IPS-15b (cell line): ENCODE data around the gene ZNF653.
"Not testable (repeated sequence)": the region's sequence is repeated elsewhere in the genome, so short reads cannot be mapped to it uniquely, and the experiment has no call there.

ENCODE experiments used
- H3K27me3 ChIP-seq: one replicate; pipeline ENCODE4 v1.6.1; 2013; ENCODE audit warnings: low read length; ENCODE audit not compliant: control insufficient read depth, insufficient read depth
- H3K36me3 ChIP-seq: one replicate; pipeline ENCODE4 v1.6.1; 2013; ENCODE audit warnings: low read length; ENCODE audit not compliant: control insufficient read depth, insufficient read depth
- H3K4me1 ChIP-seq: one replicate; pipeline ENCODE4 v1.6.1; 2013; ENCODE audit warnings: mild to moderate bottlenecking, low read length; ENCODE audit not compliant: control insufficient read depth, insufficient read depth
- H3K4me3 ChIP-seq: one replicate; pipeline ENCODE4 v1.5.1; 2013; ENCODE audit warnings: low read depth, low read length
- H3K9ac ChIP-seq: one replicate; pipeline ENCODE4 v1.6.1; 2013; ENCODE audit warnings: low read depth, mild to moderate bottlenecking, low read length
- H3K9me3 ChIP-seq: one replicate; pipeline ENCODE4 v1.6.1; 2013; ENCODE audit warnings: mild to moderate bottlenecking, low read length; ENCODE audit not compliant: control insufficient read depth, insufficient read depth

ZNF653 gene

DNA sequence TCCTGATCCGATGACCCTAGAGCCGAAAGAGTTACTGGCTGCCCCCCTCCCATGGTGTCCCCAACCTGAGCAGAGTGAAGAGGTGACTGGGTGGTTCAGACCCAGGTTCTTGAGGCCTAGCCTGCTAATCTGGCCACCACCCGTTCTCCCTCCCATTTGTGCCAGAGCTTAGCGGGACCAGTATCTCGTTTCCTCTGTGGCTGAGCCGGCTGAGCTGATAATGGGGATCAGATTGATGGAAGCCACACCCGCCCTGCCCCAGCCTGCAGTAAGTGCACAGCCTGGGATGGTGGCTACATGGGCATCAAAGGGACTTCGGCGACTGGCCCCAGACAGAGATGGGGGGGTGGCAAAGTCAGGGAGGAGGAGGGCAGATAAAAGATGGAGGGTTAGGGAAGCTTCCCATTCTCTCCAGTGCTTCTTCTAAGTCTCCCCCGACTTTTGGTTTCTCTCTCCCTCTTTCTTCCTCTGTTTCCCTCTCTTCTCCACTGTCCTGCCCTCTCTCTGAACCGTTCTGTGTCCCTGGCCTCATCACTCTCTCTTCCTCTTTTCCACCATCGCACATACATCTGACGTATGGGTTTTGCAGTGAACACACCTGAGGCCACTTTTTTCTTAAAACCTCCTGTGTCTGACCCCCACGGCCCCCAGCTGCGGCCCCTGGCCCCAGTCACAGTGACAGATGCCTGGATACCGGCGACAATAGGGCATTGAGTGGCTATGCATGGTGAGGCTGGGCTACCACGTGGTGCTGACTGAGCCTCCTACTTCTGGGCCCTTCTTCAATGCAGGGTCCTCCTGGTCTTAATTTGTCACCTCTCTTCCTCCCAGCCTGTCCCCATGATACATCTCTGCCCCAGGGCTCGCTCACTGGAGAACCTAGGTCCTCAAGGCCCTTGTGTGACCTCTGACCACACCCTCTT, 27.2 kb downstream of the ZNF653 start:
- Histone ChIP-seq H3K27me3 (peaks cover 24% of the 10 kb centered on the region), H3K9ac (no peak overlapping the region), H3K4me3 (peak overlapping the region; percentile 52)

DNA sequence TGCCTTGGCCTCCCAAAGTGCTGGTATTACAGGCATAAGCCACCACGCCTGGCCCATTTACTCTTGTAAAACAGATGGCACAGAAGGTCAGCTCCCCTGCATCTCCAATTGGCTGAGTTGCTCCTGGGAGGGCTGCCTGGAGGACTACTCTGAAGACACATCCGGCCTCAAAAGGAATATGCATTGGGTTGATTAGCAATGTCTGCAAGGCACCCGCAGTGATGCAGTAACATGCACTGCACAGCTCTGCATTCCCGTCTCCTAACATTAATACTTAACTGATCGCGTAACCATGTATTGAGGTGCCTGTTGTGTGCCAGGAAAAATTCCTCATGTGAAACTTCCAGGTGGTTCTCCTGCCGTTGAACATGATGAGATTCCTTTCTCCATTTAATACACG, 29.8 kb downstream of the ZNF653 start:
- Histone ChIP-seq H3K27me3 (peaks cover 9% of the 10 kb centered on the region), H3K36me3 (no peaks in the 10 kb centered on the region), H3K4me3 (no peak overlapping the region), H3K9me3 (no peaks in the 10 kb centered on the region), H3K9ac (no peak overlapping the region), H3K4me1 (no peaks in the 10 kb centered on the region)

More for the DNA sequence above, 27.2 kb downstream of the ZNF653 start:
- Histone ChIP-seq H3K4me1 (no peaks in the 10 kb centered on the region), H3K9me3 (no peaks in the 10 kb centered on the region), H3K36me3 (no peaks in the 10 kb centered on the region)

DNA sequence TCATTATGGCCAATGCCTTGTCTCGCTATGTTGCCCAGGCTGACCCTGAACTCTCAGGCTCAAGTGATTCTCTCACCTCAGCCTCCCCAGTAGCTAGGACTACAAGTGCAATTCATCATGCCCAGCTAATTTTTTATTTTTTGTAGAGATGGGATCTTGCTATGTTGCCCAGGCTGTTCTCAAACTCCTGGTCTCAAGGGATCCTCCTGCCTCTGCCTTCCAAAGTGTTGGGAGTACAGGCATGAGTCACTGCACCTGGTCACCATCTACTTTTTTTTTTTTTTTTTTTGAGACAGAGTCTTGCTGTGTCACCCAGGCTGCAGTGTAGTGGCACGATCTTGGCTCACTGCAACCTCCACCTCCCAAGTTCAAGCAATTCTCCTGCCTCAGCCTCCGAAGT, 30.3 kb downstream of the ZNF653 start:
- H3K9me3 ChIP-seq, H3K27me3 ChIP-seq, H3K4me1 ChIP-seq, H3K9ac ChIP-seq, H3K36me3 ChIP-seq, H3K4me3 ChIP-seq: not testable (repeated sequence)

DNA sequence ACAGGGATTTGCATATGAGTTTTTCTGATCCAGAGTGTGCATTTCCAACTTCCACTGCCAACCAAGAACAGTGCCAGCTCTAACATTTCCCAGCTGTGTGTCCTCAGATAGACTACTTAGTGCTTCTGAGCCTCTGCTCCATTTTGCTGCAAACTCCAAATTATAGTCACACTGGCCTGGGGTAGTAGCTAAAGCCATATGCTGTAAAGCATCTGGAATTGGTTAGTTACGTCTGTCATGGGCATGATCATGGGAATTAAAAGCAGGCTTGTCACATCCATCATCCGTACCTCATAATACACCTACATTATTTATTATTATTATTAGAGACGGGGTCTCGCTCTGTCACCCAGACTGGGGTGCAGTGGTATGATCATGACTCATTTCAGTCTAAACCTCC, 31.9 kb downstream of the ZNF653 start:
- Histone ChIP-seq H3K9ac (no peak overlapping the region), H3K4me1 (no peaks in the 10 kb centered on the region), H3K36me3 (no peaks in the 10 kb centered on the region), H3K4me3 (no peak overlapping the region), H3K27me3 (peaks cover 3% of the 10 kb centered on the region), H3K9me3 (no peaks in the 10 kb centered on the region)

DNA sequence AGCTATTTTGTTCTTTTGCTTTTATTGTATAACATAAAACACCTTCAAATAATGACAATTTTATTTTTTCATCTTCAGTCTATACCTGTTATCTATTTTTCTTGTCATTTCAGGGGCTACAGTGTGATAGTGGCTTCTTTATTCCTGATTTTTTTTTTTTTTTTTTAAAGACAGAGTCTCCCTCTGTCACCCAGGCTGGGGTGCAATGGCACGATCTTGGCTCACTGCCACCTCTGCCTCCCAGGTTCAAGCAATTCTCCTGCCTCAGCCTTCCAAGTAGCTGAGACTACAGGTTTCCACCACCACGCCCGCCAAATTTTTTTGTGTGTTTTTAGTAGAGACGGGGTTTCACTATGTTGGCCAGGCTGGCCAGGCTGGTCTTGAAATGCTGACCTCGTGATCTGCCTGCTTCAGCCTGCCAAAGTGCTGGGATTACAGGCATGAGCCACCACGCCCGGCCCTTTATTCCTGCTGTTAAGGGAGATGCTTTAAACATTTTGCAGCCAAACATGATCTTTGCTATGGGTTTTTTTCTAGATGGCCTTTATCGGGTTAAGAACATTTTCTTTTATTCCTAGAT, 37.3 kb downstream of the ZNF653 start:
- H3K36me3 ChIP-seq, H3K9ac ChIP-seq, H3K4me3 ChIP-seq, H3K4me1 ChIP-seq, H3K9me3 ChIP-seq, H3K27me3 ChIP-seq: not testable (repeated sequence)

DNA sequence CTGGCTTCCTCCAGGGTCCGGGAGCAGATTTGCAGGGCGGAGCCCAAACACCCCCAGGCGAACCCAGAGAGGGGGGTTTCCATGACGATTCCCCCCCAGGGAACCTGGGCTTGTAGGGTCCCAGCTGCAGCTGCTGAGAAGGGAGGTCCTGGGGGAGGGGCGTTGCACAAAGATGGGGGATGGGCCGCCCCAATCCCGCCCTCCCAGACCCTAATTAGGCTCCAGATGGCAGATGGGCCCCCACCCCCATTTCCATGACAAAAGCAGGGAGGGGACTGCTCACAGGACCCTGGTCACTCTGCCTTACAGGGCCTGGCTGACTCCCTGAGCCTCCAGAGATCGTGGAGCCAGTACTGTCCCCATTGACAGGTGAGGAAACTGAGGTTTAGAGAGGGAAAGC, 40.0 kb downstream of the ZNF653 start:
- H3K4me1 ChIP-seq, result peaks cover 6% of the 10 kb centered on the region
- H3K36me3 ChIP-seq, result no peaks in the 10 kb centered on the region
- no peak overlapping the region for H3K4me3 ChIP-seq
- H3K27me3 ChIP-seq, result no peaks in the 10 kb centered on the region
- no peak overlapping the region for H3K9ac ChIP-seq
- no peaks in the 10 kb centered on the region for H3K9me3 ChIP-seq

DNA sequence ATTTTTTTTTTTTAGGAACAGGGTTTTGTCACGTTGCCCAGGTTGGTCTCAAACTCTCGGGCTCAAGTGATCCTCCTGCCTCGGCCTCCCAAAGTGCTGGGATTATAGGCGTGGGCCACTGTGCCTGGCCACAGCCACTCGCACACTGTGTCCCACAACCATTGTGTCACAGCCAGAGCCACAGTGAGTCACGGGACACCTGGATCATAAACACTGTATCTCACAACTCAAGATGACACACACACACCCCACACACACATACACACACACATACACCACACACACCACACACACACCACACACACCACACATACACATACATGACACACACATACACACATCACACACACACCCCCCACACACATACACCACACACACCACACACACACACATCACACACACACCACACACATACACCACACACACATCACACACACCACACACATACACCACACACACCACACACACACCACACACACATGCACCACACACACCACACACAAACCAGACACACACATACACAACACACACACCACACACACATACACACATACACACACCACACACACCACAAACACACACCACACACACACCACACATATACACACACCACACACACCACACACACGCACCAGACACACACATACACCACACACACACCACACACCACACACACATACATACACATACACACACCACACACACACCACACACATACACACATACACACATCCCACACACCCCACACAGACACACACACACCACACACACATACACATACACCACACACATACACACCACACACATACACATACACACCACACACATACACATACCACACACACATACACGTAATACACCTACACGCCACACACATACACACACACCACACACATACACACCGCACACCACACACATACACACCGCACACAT, 41.0 kb downstream of the ZNF653 start:
- no peaks in the 10 kb centered on the region for H3K27me3 ChIP-seq

DNA sequence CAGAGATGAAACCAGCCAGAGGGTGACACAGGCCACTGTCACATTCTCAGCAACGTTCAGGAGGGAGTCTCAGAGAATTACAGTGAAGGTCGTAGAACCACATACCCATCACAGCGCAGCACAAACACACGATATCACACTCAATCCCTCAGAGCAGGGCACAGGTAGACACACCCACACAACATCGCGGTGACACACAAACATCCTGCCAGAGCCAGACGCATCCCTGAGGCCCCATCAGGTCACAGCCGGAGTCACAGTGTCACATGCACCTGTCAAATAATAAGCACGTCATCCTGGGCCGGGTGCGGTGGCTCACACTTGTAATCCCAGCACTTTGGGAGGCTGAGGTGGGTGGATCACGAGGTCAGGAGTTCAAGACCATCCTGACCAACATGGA, 42.2 kb downstream of the ZNF653 start:
- Histone ChIP-seq H3K36me3 (no peaks in the 10 kb centered on the region), H3K9ac (no peak overlapping the region), H3K27me3 (no peaks in the 10 kb centered on the region), H3K4me3 (no peak overlapping the region), H3K4me1 (peaks cover 6% of the 10 kb centered on the region), H3K9me3 (no peaks in the 10 kb centered on the region)

More for the DNA sequence above, 41.0 kb downstream of the ZNF653 start:
- no peaks in the 10 kb centered on the region for H3K36me3 ChIP-seq
- H3K4me3 ChIP-seq, result no peak overlapping the region
- H3K4me1 ChIP-seq, result peaks cover 6% of the 10 kb centered on the region
- H3K9me3 ChIP-seq, result no peaks in the 10 kb centered on the region
- H3K9ac ChIP-seq, result no peak overlapping the region

DNA sequence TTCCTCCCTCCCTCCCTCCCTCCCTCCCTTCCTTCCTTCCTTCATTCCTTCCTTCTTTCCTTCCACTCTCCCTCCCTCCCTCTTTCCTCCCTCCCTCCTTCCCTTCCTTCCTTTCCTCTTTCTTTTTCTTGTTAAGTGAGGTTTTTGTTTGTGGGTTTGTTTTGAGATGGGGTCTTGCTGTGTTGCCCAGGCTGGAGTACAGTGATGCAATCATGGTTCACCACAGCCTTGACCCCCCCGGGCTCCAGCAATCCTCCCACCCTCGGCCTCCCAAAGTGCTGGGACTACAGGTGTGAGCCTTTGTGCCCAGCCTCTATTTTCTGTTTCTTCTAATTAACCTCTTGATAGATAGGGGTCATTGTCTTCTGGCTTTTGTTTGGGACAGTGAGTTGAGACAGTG, 44.2 kb downstream of the ZNF653 start:
- Histone ChIP-seq H3K9me3 (no peaks in the 10 kb centered on the region), H3K4me1 (peaks cover 11% of the 10 kb centered on the region), H3K4me3 (no peak overlapping the region), H3K9ac (no peak overlapping the region), H3K27me3 (no peaks in the 10 kb centered on the region), H3K36me3 (no peaks in the 10 kb centered on the region)

DNA sequence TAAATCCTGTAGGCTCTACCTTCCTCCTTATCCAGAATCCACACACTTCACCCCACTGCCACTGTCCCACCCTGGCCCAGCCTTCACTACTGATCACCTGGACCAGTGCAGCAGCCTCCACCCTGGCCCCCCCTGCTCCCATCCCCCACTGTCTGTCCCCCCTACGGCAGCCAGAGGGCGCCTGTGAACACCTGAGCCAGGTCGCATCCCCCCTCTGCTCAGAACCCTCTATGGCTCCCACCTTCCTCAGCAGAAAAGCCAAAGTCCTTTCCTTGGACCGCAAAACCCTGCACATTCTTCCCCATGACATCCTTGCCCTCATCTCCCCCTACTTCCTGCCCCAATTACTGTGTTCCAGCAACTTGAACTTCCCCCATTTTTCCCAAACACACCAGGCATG, 45.4 kb downstream of the ZNF653 start:
- no peaks in the 10 kb centered on the region for H3K27me3 ChIP-seq
- no peaks in the 10 kb centered on the region for H3K9me3 ChIP-seq
- H3K9ac ChIP-seq, result no peak overlapping the region
- peaks cover 8% of the 10 kb centered on the region for H3K4me1 ChIP-seq
- H3K4me3 ChIP-seq, result no peak overlapping the region
- no peaks in the 10 kb centered on the region for H3K36me3 ChIP-seq

DNA sequence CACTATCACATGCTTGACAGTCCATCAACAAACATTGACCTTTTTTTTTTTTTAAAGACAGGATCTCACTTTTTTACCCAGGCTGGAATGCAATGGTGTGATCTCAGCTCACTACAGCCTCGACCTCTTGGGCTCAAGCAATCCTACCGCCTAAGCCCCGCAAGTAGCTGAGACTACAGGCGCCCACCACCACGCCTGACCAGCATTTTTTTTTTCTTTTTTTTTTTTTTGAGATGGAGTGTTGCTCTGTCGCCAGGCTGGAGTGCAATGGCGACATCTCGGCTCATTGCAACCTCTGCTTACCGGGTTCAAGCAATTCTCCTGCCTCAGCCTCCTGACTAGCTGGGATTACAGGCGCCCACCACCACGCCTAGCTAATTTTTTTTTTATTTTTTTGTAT, 46.7 kb downstream of the ZNF653 start:
- not testable (repeated sequence) for H3K4me3 ChIP-seq, H3K9ac ChIP-seq, H3K4me1 ChIP-seq, H3K36me3 ChIP-seq, H3K27me3 ChIP-seq, H3K9me3 ChIP-seq
